AG04450 (cell line): ENCODE measurements around the gene TMEM147. TPM values are rescaled to one million over a fixed set of nuclear protein-coding genes. Genes with fewer than 3 reads are reported as not detected.
A peak's percentile ranks its signal among the peaks of the same experiment; 100 is the strongest.

ENCODE experiments used
- CTCF ChIA-PET: fragments of 300-600, 350-600 bp; formaldehyde crosslinking; extraction: SDS; loops from one replicate; lab custom pipeline; 2022; ENCODE audit warnings: antibody characterized with exemption, inconsistent platforms; lab: Charles Lee
- POLR2A ChIA-PET: fragments of 350-600 bp; formaldehyde crosslinking; extraction: SDS; loops from one replicate; lab custom pipeline; 2021; ENCODE audit warnings: antibody characterized with exemption, inconsistent platforms; lab: Yijun Ruan, JAX
- DNase-seq: peaks from one replicate; pipeline ENCODE4 v3.0.0-alpha.2; 2011; ENCODE audit warnings: low read depth, low spot score
- H3K27ac ChIP-seq: one replicate; pipeline ENCODE4 v1.5.1; 2012; ENCODE audit warnings: low read depth, low read length, control low read depth
- H3K27me3 ChIP-seq: one replicate; pipeline ENCODE4 v1.6.0; 2012; ENCODE audit warnings: low read length; ENCODE audit not compliant: control insufficient read depth, insufficient read depth
- H3K4me3 ChIP-seq: 2 replicates; pipeline ENCODE4 v1.5.1; 2011; ENCODE audit warnings: mild to moderate bottlenecking, low read depth, low read length, control low read depth
- H3K9me3 ChIP-seq: 2 replicates; pipeline ENCODE4 v1.5.1; 2012; ENCODE audit warnings: low read length; ENCODE audit not compliant: control insufficient read depth, insufficient read depth
- polyA plus RNA-seq: library from polyadenylated mRNA; depleted of rRNA; stranded (reverse); fragments of >200 nt; gene quantifications from 2 replicates; pipeline ENCODE4 v1.2.3, GENCODE V29; 2011
- TF ChIP-seq, protein P1 (sequence below): IDR thresholded peaks from 2 replicates; pipeline ENCODE4 v1.5.1; 2011; ENCODE audit warnings: low read depth, low read length, control low read depth, inconsistent platforms

Gene TMEM147
- polyA plus RNA-seq, 1 experiment = 88.7 TPM

DNA sequence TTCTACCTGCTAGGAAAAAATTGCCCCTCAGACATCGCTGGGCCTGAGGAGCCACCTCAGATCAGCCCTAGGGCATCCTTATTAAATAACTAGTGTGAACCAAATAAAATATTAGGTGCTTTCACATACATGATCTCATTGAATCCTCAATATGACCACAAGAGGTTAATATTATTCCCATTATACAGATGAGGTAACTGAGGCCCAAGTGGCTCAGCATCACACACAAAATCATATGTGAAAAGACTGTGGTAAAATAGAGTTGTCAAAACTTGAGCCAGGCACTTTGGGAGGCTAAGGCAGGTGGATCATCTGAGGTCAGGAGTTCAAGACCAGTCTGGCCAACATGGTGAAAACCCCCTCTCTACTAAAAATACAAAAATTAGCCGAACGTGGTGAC, 29.1 kb upstream of the TMEM147 start:
- POLR2A ChIA-PET = no interaction called here
- Histone ChIP-seq H3K4me3 (no peak overlapping the region), H3K9me3 (no peaks in the 10 kb centered on the region; the same call in 1 of the 2 replicates), H3K27ac (no peak overlapping the region), H3K27me3 (peaks cover 2% of the 10 kb centered on the region)
- no peak for DNase-seq
- TF ChIP-seq, protein P1, sequence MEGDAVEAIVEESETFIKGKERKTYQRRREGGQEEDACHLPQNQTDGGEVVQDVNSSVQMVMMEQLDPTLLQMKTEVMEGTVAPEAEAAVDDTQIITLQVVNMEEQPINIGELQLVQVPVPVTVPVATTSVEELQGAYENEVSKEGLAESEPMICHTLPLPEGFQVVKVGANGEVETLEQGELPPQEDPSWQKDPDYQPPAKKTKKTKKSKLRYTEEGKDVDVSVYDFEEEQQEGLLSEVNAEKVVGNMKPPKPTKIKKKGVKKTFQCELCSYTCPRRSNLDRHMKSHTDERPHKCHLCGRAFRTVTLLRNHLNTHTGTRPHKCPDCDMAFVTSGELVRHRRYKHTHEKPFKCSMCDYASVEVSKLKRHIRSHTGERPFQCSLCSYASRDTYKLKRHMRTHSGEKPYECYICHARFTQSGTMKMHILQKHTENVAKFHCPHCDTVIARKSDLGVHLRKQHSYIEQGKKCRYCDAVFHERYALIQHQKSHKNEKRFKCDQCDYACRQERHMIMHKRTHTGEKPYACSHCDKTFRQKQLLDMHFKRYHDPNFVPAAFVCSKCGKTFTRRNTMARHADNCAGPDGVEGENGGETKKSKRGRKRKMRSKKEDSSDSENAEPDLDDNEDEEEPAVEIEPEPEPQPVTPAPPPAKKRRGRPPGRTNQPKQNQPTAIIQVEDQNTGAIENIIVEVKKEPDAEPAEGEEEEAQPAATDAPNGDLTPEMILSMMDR = no peak
- CTCF ChIA-PET = interaction anchor here (0.9 to 1.3 kb wide), 2 partner anchors 19 to 32 kb away, joined by 3 to 4 read pairs; no protein-coding TSS in a partner anchor

DNA sequence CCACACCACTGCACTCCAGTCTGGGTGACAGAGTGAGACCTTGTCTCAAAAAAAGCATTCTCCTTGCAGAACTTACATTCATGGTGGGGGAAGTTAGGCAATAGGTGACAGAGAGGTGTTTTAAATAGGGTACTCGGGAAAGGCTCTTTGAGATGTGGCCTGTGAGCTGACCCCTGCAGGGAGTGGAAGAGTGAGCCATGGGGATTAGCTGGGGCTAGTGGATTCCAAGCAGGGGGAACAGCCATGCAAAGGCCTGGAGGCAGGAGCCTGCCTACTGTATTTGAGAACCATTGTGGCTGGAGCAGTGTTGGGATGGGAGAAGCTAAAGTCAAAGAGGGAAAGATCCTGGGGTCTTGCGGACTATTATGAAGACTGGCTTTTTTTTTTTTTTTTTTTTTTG, 28.1 kb upstream of the TMEM147 start:
- Histone ChIP-seq H3K9me3 (no peaks in the 10 kb centered on the region; the same call in 1 of the 2 replicates), H3K27me3 (peaks cover 2% of the 10 kb centered on the region), H3K27ac (no peak overlapping the region), H3K4me3 (no peak overlapping the region)
- TF ChIP-seq, protein P1 = no peak
- ChIA-PET CTCF (no interaction called here), POLR2A (interaction anchor here (1.0 kb wide), 1 partner anchor 20 kb away, joined by 3 read pairs; no protein-coding TSS in a partner anchor)
- no peak for DNase-seq

DNA sequence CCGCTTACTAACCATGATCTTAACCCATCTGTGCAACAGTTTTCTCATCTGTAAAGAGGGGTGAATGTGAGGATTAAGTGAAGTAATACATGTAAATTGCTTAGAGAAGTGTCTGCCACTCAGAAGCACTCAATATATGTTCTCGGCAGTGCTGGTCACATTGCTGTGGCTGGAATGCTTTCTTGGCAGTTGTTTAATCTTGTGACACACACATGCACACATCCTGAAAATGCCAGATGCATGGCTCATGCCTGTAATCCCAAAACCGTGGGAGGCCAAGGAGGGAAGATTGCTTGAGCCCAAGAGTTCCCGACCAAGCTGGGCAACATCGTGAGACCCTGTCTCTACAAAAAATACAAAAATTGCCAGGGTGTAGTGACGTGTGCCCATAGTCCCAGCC, 27.1 kb upstream of the TMEM147 start:
- DNase-seq = peak; percentile 92
- TF ChIP-seq, protein P1 = no peak
- Histone ChIP-seq H3K27ac (peak overlapping the region; percentile 95), H3K9me3 (no peaks in the 10 kb centered on the region; the same call in 1 of the 2 replicates), H3K27me3 (no peaks in the 10 kb centered on the region), H3K4me3 (no peak overlapping the region)
- ChIA-PET CTCF (interaction anchor here (1.4 kb wide), 1 partner anchor 8 kb away, joined by 4 read pairs; no protein-coding TSS in a partner anchor), POLR2A (interaction anchor here (1.0 kb wide), 1 partner anchor 19 kb away, joined by 3 read pairs; no protein-coding TSS in a partner anchor)

DNA sequence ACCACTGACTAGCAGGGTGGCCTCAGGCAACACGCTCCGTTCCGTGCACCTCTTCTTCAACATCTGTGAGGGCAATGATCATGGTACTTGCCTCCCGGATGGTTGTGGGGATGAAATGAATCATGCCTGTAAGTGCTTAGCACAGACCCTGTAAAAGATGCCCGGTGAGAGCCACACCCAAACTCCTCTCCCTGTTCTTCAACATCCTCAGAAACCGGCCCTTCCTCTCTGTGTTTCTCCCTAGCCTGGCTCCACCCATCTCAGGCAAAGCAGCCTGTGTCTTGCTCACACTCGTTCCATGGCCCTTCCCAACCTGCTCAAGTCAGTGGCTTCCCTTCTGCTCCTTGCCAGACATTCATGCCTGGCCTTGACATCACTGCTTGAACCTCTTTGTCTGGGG, 26.1 kb upstream of the TMEM147 start:
- TF ChIP-seq, protein P1 = no peak
- H3K9me3 ChIP-seq = no peaks in the 10 kb centered on the region
- CTCF ChIA-PET = interaction anchor here (1.4 kb wide), 1 partner anchor 9 kb away, joined by 4 read pairs; no protein-coding TSS in a partner anchor
- H3K4me3 ChIP-seq = no peak overlapping the region
- H3K27me3 ChIP-seq = peaks cover 2% of the 10 kb centered on the region
- POLR2A ChIA-PET = no interaction called here
- no peak overlapping the region for H3K27ac ChIP-seq
- no peak for DNase-seq

DNA sequence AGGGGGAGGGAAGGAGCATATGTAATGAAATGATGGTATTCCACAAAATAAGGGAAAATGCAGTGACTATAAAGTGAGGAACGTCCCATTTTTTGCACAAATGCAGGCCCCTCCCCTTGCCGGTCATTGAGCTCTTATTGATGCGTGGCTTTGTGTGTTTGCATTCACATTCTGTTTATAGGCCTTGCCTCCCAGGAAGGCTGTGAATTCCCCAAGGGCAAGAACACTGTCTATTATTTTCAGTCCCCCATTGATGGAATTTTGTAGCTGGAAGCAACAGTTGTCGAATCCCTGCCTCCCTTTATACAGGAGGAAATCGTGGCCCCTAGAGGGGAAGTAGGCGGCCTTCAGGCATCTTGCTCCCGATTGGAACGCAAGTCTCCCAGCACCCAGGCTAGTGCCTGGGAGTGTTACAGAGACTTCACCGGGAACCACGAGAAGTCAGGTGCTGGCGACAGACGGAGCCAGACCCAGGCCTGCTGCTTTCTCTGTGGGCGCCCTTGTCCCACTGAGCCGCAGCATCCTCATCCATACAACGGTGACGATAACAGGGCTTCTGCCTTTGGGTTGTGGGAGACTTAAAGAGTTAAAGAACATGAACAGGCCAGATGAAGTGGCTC, 24.2 kb upstream of the TMEM147 start:
- POLR2A ChIA-PET = no interaction called here

More for the DNA sequence above, 24.2 kb upstream of the TMEM147 start:
- no peaks in the 10 kb centered on the region for H3K9me3 ChIP-seq
- no peak overlapping the region for H3K27ac ChIP-seq
- H3K27me3 ChIP-seq = peaks cover 2% of the 10 kb centered on the region
- TF ChIP-seq, protein P1 = no peak
- H3K4me3 ChIP-seq = no peak overlapping the region
- CTCF ChIA-PET = interaction anchor here (1.2 kb wide), 1 partner anchor 26 kb away, joined by 3 read pairs; no protein-coding TSS in a partner anchor
- no peak for DNase-seq
